Uterus (tissue), 4 donors: ENCODE results near the gene GLMP. TPM values are rescaled to one million over a fixed set of nuclear protein-coding genes. Genes with fewer than 3 reads are reported as not detected.

ENCODE experiments used
- DNase-seq, 2 donors: peaks; one replicate each; pipeline ENCODE4 v3.0.0-alpha.2; 2019 to 2020
- H3K27ac ChIP-seq, 2 donors: fragments of 200-600 bp; sonication (generic); 1 replicate in 1 of 2; 2 replicates in 1 of 2; pipeline ENCODE4 v1.5.1; 2016 to 2018
- H3K27me3 ChIP-seq, 2 donors: fragments of 200-600 bp; sonication (generic); one replicate each; pipeline ENCODE4 v1.5.1; 2018 to 2019; ENCODE audit warnings: control low read depth in 1 of 2
- H3K36me3 ChIP-seq, 2 donors: fragments of 200-600 bp; sonication (generic); one replicate each; pipeline ENCODE4 v1.5.1; 2019; ENCODE audit warnings: control low read depth in 1 of 2
- H3K4me1 ChIP-seq, 2 donors: fragments of 200-600 bp; sonication (generic); one replicate each; pipeline ENCODE4 v1.5.1; 2018 to 2019; ENCODE audit warnings: control low read depth in 1 of 2
- H3K4me3 ChIP-seq, 2 donors: fragments of 200-600 bp; sonication (generic); 1 replicate in 1 of 2; 2 replicates in 1 of 2; pipeline ENCODE4 v1.5.1; 2018 to 2019; ENCODE audit warnings: mild to moderate bottlenecking in 1 of 2
- H3K9me3 ChIP-seq, 2 donors: fragments of 200-600 bp; sonication (generic); one replicate each; pipeline ENCODE4 v1.5.1; 2019; ENCODE audit warnings: control low read depth in 1 of 2
- CTCF ChIP-seq, 4 experiments: fragments of 200-600 bp in 2 of 4; fragments of 450-650 bp in 2 of 4; sonication (generic) in 2 of 4; IDR thresholded peaks; one replicate each; pipeline ENCODE4 v1.5.1; 2016 to 2019; ENCODE audit warnings: antibody characterized with exemption in 4 of 4, mild to moderate bottlenecking in 2 of 4, moderate library complexity in 1 of 4
- POLR2A ChIP-seq, 2 donors: fragments of 450-650 bp; IDR thresholded peaks; one replicate each; pipeline ENCODE4 v1.6.1; 2016; ENCODE audit warnings: antibody characterized with exemption in 2 of 2, mild to moderate bottlenecking in 1 of 2, moderate library complexity in 1 of 2
- intact Hi-C: fragments of 100-400 bp; cut with DNase I; formaldehyde crosslinking; loops from one replicate; pipeline ENCODE4 v1.15.1; 2023; ENCODE audit warnings: low total_unique reads
- total RNA-seq, 4 donors: library from RNA; depleted of rRNA in 3 of 4; stranded (reverse); fragments of >200 nt in 3 of 4; gene quantifications; one replicate each; pipeline versions ENCODE4 v1.1.0 to v1.2.4, GENCODE V29; 2014 to 2023
- donor health status: DM: yes; HTN: yes; CAD: no.

GLMP gene
- total RNA-seq, 4 donors from 2014 or later, result 23.8 to 31.1 (median 27.7) TPM

- intact Hi-C loops, result no loop called here
- Histone ChIP-seq H3K27ac (no peak overlapping the region), H3K9me3 (no peaks in the 10 kb centered on the region), H3K27me3 (no peaks in the 10 kb centered on the region), H3K4me3 (no peak overlapping the region), H3K36me3 (no peaks in the 10 kb centered on the region), H3K4me1 (no peaks in the 10 kb centered on the region)
- DNase-seq, result no peak
- no peak for TF ChIP-seq POLR2A (IDR thresholded peaks at IDR 0.05)
- peak in 2 of 4 experiments; percentile 9 to 24 for TF ChIP-seq CTCF (IDR thresholded peaks at IDR 0.05)
Measured at GRCh38 chr1:156319664-156320063, 24.2 kb upstream of the GLMP start.

DNA sequence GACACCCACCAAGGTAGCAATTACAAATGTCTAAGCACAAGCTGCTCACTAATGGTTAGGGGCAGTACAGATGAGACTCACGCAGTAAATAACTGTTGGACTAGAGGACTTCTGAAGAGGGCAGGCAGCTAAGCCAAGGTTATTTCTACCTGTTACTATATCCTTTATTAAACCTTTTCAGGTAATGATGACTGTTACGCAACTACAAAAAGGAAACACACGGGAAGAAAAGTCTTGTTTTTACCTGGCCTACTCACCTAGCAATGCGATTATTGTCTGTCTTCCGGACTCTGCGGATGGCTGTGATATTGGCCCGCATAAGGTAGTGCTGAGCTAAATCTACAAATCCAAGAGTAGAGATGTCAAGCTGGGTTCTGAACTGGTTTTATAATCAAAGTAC is 21.4 kb upstream of the GLMP start:
- Histone ChIP-seq H3K27ac (no peak overlapping the region), H3K4me1 (no peaks in the 10 kb centered on the region), H3K4me3 (no peak overlapping the region), H3K36me3 (no peaks in the 10 kb centered on the region), H3K9me3 (no peaks in the 10 kb centered on the region), H3K27me3 (no peaks in the 10 kb centered on the region)
- TF ChIP-seq CTCF (IDR thresholded peaks at IDR 0.05), result no peak
- no peak for TF ChIP-seq POLR2A (IDR thresholded peaks at IDR 0.05)
- no peak for DNase-seq
- intact Hi-C loops, result no loop called here

DNA sequence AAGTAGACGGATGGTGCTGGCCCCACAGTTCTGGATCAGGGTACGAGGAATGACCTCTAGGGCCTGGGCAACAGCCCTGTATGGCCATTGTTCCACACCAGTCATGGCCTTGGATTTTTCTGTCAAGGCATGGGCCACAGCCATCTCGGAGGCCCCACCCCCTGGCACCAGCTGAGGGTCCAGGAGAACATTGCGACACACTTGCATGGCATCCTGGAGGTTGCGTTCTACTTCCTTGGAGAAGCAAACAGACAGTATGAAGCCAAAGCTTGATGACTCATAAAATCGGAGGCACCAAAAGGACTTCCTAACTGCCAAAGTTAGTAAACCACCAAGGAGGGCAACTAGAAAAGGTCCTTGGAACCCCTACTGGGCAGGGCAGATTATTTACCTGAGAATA is 15.5 kb upstream of the GLMP start:
- Histone ChIP-seq H3K36me3 (no peaks in the 10 kb centered on the region), H3K4me1 (no peaks in the 10 kb centered on the region), H3K27me3 (no peaks in the 10 kb centered on the region), H3K4me3 (no peak overlapping the region), H3K9me3 (no peaks in the 10 kb centered on the region), H3K27ac (no peak overlapping the region)
- no peak for TF ChIP-seq CTCF (IDR thresholded peaks at IDR 0.05)
- no peak for TF ChIP-seq POLR2A (IDR thresholded peaks at IDR 0.05)
- DNase-seq, result no peak
- intact Hi-C loops, result no loop called here

- Histone ChIP-seq H3K27me3 (no peaks in the 10 kb centered on the region), H3K36me3 (no peaks in the 10 kb centered on the region), H3K9me3 (no peaks in the 10 kb centered on the region), H3K27ac (peak overlapping the region in 1 of 2 donors; percentile 45), H3K4me1 (no peaks in the 10 kb centered on the region), H3K4me3 (no peak overlapping the region)
- intact Hi-C loops, result no loop called here
- DNase-seq, result no peak
- TF ChIP-seq CTCF (IDR thresholded peaks at IDR 0.05), result no peak
- TF ChIP-seq POLR2A (IDR thresholded peaks at IDR 0.05), result no peak
Measured at GRCh38 chr1:156308078-156308477, 12.6 kb upstream of the GLMP start.

DNA sequence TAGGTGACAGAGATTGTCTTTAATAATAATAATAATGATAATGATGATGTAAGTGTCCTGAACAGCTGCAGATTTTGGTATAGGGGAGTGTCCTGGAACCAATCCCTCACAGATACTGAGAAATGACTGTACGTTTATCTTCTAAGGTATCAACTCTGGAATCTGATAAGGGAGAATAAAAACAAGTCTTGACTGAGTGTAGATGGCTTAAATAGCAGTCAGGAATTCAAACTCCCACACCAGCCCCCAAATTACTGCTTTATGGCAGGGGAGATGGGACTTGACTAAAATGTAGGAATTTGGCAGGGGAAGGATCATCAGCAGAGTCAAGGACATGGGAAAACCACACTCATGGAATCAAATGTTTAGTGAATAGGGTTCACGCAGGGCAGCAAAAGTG is 9.7 kb upstream of the GLMP start:
- H3K27me3 ChIP-seq, result no peaks in the 10 kb centered on the region
- no peaks in the 10 kb centered on the region for H3K9me3 ChIP-seq
- H3K36me3 ChIP-seq, result no peaks in the 10 kb centered on the region
- no peak overlapping the region for H3K27ac ChIP-seq
- TF ChIP-seq POLR2A (IDR thresholded peaks at IDR 0.05), result no peak
- TF ChIP-seq CTCF (IDR thresholded peaks at IDR 0.05), result no peak
- H3K4me3 ChIP-seq, result no peak overlapping the region
- no peak for DNase-seq
- no peaks in the 10 kb centered on the region for H3K4me1 ChIP-seq
- intact Hi-C loops, result no loop called here
